Peyer's patch (tissue), 4 donors: ENCODE data around the gene ALDOB.

ENCODE experiments used
- CTCF ChIP-seq, 6 experiments: fragments of 450-650 bp in 4 of 6; fragments of 200-600 bp in 2 of 6; sonication (generic) in 1 of 6; IDR thresholded peaks; one replicate each; pipeline ENCODE4 v1.5.1; 2017 to 2019; ENCODE audit warnings: antibody characterized with exemption in 6 of 6, mild to moderate bottlenecking in 3 of 6, moderate library complexity in 1 of 6
- POLR2A ChIP-seq, 2 donors: fragments of 450-650 bp; IDR thresholded peaks; one replicate each; pipeline ENCODE4 v1.5.1; 2017; ENCODE audit warnings: antibody characterized with exemption in 2 of 2, mild to moderate bottlenecking in 2 of 2, moderate library complexity in 2 of 2

DNA sequence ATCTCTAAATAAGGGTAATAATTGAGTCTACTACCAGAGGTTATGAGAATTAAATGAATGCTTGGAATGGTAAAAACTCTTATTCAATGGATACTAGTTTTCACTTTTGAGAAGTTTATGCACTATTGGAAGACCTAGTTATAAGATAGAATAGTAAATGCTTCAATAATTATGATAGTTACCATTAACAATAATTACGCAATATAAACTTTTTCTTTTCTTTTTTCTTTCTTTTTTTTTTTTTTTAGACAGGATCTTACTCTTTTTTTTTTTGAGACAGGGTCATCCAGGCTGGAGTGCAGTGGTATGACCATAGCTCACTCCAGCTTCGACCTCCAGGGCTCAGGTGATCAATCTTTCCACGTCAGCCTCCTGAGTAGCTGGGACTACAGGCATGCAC lies 6.7 kb downstream of the ALDOB start:
- no peak for TF ChIP-seq CTCF (IDR thresholded peaks at IDR 0.05)
- no peak for TF ChIP-seq POLR2A (IDR thresholded peaks at IDR 0.05)
